Activated naive CD4-positive, alpha-beta T cell treated with anti-CD3 and anti-CD28 coated beads, Interleukin-2, amount 50 U/mL, for 72 hours (primary cell): ENCODE data around the gene C19orf12. TPM values are rescaled to one million over a fixed set of nuclear protein-coding genes. Genes with fewer than 3 reads are reported as not detected.

Source experiments
- ATAC-seq, 2 donors: fragments of 150-1000 bp; cut with Tn5 transposase; 2 replicates each; pipeline ENCODE4 v1.10.0; 2021; ENCODE audit warnings: mild to moderate bottlenecking in 2 of 2, moderate library complexity in 2 of 2
- DNase-seq, 2 donors: peaks; one replicate each; pipeline ENCODE4 v3.0.0; 2021 to 2022; ENCODE audit warnings: low spot score in 2 of 2
- H3K27ac Mint-ChIP-seq, 2 donors: one replicate each; pipeline ENCODE4 v1.8.0; 2022; ENCODE audit warnings: mild to moderate bottlenecking in 2 of 2, mixed read lengths in 2 of 2
- H3K36me3 Mint-ChIP-seq, 2 donors: one replicate each; pipeline ENCODE4 v1.8.0; 2022; ENCODE audit warnings: mixed read lengths in 2 of 2
- H3K9me3 Mint-ChIP-seq, 2 donors: one replicate each; pipeline ENCODE4 v1.8.0; 2022; ENCODE audit warnings: mixed read lengths in 2 of 2
- total RNA-seq, 2 donors: library from RNA; stranded (reverse); gene quantifications; one replicate each; pipeline ENCODE4 v1.2.3, GENCODE V29; 2022

Gene C19orf12
- 10 to 100 TPM; 30.9 to 33.9 TPM for total RNA-seq

DNA sequence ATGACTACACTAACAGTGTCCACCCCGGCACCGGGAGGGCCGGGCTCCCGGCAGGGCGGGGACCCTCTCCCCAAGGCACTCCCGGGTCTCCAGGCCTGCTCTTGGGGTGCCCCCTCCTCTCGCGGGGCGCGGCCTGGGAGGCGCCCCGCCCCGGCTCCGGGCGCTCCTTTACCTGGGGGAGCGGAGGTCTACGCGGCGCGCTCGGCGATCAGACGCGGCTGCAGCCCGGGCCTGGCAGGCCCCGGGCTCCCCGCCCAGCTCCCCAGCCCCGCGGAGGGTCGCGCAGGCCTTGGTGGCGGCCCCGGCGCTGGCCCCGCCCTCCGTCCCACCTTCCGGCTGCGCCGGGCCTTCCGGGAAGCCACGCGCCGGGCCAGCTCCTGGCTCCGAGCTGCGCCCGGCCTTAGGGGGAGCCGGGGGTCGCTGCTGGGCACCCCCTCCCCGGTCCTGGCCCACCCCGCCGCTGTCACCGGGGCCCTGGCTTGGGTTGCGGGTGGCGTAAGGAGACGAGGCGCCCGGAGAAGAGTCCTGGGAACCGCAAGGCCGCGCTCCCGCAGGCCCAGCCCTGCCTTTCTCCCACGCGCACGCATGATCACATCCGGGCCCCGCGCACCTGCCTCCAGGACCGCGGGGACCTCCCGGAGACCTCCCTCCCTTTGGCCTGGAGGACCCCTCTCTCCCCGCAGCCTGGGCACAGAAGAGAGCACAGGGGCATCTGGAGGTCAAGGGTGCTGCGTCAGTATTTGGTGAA is at the start of gene C19orf12:
Gene C19orf12 (minus strand): TSS at position 309 of the 748 bp plus-strand sequence. CDS start 6,848 bp downstream, outside the sequence.
- DNase-seq (peak; percentile 75 to 81), ATAC-seq (peak; percentile 72)
- no peaks in the 10 kb centered on the region for H3K9me3 Mint-ChIP-seq
- peaks cover 13 to 21% of the 10 kb centered on the region in 2 donors for H3K36me3 Mint-ChIP-seq
- peak within 1 kb of the TSS; percentile 94 to 99 for H3K27ac Mint-ChIP-seq

- DNase-seq (no peak), ATAC-seq (no peak)
- Mint-ChIP-seq H3K36me3 (no peaks in the 10 kb centered on the region), H3K9me3 (no peaks in the 10 kb centered on the region), H3K27ac (no peak overlapping the region)
Observed at GRCh38 chr19:29764361-29764760, 49.3 kb upstream of the C19orf12 start.

- DNase-seq (no peak), ATAC-seq (no peak)
- Mint-ChIP-seq H3K27ac (no peak overlapping the region), H3K9me3 (no peaks in the 10 kb centered on the region), H3K36me3 (no peaks in the 10 kb centered on the region)
Observed at GRCh38 chr19:29763196-29763595, 48.1 kb upstream of the C19orf12 start.

GRCh38 chr19:29761575-29762232 is 46.6 kb upstream of the C19orf12 start:
- ATAC-seq (no peak), DNase-seq (no peak)
- Mint-ChIP-seq H3K27ac (no peak overlapping the region), H3K9me3 (no peaks in the 10 kb centered on the region), H3K36me3 (no peaks in the 10 kb centered on the region)

GRCh38 chr19:29760752-29761502 is 45.9 kb upstream of the C19orf12 start:
- DNase-seq: no peak
- peak overlapping the region in 1 of 2 donors; percentile 68 for H3K27ac Mint-ChIP-seq
- no peaks in the 10 kb centered on the region for H3K9me3 Mint-ChIP-seq
- no peak for ATAC-seq
- no peaks in the 10 kb centered on the region for H3K36me3 Mint-ChIP-seq

DNA sequence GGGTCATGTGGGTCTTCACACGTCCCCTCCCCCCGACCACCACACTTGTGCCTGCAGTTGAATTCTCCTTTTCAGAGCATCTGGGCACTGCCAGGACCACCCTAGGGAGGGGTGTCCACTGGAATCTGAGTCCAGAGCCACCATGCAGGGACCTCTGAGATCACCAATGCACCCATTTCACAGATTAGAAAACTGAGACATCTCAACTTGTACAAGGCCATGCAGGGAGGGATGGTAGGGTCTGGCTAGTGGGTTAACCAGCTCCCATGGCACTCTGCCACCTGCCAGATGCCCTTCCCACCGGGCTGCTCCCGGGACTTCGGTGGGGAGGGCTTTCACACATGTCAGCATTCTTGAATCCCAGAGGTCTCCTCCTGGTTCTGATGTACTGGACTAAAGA is 44.3 kb upstream of the C19orf12 start:
- Mint-ChIP-seq H3K36me3 (no peaks in the 10 kb centered on the region), H3K9me3 (no peaks in the 10 kb centered on the region), H3K27ac (no peak overlapping the region)
- DNase-seq: no peak
- ATAC-seq: no peak

DNA sequence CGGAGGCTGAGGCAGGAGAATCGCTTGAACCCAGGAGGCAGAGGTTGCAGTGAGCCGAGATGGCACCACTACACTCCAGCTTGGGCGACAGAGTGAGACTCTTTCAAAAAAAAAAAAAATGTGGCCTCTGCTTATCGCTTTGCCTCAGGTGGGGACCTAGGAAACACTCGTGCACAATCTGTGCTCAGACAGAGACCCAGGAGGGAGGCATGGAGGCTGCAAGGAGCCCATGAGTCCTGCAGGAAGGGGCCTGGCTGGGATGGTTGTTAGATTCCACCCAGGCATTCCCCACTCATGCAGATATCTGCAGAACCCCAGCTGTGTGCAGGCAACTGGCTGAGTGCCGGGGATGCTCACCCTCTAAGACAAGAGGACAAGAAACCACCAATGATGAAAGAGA is 43.8 kb upstream of the C19orf12 start:
- Mint-ChIP-seq H3K9me3 (no peaks in the 10 kb centered on the region), H3K36me3 (no peaks in the 10 kb centered on the region), H3K27ac (no peak overlapping the region)
- no peak for DNase-seq
- no peak for ATAC-seq

GRCh38 chr19:29757551-29757950 is 42.5 kb upstream of the C19orf12 start:
- no peaks in the 10 kb centered on the region for H3K36me3 Mint-ChIP-seq
- no peak for DNase-seq

DNA sequence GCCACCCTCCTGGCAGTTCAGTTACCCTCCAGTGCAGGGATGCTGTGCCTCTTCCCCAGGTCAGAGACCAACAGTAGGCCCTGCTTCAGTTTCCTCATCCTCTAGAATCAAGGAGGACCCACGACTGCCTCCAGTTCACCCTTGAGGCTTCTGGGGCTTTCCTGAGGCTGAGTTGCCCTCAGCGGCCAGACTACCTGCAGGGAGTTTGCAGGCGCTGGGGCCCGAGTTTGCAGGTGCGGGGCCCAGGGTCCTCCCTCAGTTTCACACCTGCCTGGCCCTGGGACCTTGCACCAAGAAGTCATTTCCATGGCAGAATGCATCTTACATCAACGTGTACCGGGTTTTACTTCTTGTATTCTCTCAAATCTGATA is 38.9 kb upstream of the C19orf12 start:
- no peak for DNase-seq
- no peak for ATAC-seq
- H3K9me3 Mint-ChIP-seq: no peaks in the 10 kb centered on the region
- no peaks in the 10 kb centered on the region for H3K36me3 Mint-ChIP-seq
- H3K27ac Mint-ChIP-seq: no peak overlapping the region

More at GRCh38 chr19:29757551-29757950, 42.5 kb upstream of the C19orf12 start:
- no peaks in the 10 kb centered on the region for H3K9me3 Mint-ChIP-seq
- no peak for ATAC-seq
- no peak overlapping the region for H3K27ac Mint-ChIP-seq

DNA sequence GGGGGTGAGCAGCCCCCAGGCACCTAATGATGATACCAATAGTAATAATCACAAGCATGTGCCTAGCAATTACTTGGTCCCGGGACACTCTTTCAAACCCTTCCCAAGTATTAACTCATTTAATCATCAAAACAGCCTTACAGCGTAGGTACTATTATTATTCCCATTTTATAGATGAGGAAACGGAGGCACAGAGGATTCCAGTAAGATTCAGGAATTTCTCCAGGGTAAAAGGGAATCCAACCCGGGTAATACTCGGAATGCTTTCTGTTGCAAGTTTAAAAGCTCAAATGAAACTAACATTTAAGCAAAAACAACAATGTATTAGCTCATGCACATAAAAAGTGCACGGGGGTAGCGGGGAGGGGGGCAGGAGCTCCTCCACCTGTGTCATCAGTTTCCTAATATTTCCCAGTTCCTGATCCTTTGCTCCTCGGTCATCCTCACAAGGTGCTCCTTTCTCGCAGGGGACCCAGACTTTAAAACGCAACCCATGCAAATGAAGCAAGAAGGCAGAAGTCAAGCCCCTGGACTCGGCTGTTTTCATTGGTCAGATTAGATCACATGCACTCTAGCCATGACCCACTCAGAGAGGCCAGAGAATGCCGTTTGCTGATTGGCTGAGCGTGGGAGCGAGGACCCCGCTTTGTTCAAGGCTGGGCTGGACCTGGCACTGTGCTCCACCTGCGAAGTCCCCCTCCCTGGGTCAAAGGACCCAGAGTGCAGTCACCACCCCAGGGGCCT is 38.3 kb upstream of the C19orf12 start:
- Mint-ChIP-seq H3K9me3 (no peaks in the 10 kb centered on the region), H3K27ac (no peak overlapping the region)

DNA sequence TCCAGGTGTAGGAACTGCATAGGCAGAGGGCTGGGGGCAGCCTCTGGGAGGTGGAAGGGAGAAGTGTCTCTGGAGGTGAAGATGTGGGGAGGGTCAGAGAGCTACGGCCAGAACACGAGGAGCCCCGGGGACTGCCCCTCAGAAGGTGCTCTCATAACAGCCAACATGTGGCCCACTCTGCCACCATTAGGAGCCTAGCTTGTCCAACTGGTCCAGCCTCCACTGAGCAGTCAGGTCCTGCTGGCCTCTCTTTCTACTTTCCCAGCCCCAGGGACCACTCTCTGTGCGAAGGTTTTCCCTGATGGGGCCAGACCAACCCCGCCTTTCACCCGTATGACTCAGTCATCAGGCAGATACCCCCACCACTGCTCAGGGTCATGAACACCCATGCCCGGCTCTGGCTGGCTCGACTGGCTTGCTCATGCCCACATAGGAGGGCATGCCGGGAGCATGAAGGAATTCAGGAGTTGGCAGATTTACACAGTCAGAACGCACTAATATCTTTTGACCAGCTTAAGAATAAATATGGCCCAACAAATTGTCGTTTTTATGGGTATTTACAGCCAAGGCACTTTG is 37.5 kb upstream of the C19orf12 start:
- no peak for ATAC-seq
- no peaks in the 10 kb centered on the region for H3K36me3 Mint-ChIP-seq
- no peaks in the 10 kb centered on the region for H3K9me3 Mint-ChIP-seq

More for the DNA sequence above, 38.3 kb upstream of the C19orf12 start:
- H3K36me3 Mint-ChIP-seq: no peaks in the 10 kb centered on the region
- DNase-seq (no peak), ATAC-seq (no peak)

GRCh38 chr19:29751932-29752331 is 36.9 kb upstream of the C19orf12 start:
- H3K9me3 Mint-ChIP-seq: no peaks in the 10 kb centered on the region
- DNase-seq (no peak), ATAC-seq (no peak)
- no peaks in the 10 kb centered on the region for H3K36me3 Mint-ChIP-seq
- no peak overlapping the region for H3K27ac Mint-ChIP-seq

More for the DNA sequence above, 37.5 kb upstream of the C19orf12 start:
- DNase-seq: no peak
- no peak overlapping the region for H3K27ac Mint-ChIP-seq

- no peaks in the 10 kb centered on the region for H3K9me3 Mint-ChIP-seq
- H3K27ac Mint-ChIP-seq: no peak overlapping the region
- no peak for ATAC-seq
- H3K36me3 Mint-ChIP-seq: no peaks in the 10 kb centered on the region
- DNase-seq: no peak
Observed at GRCh38 chr19:29750001-29750400, 34.9 kb upstream of the C19orf12 start.

GRCh38 chr19:29748996-29749849 is 34.2 kb upstream of the C19orf12 start:
- Mint-ChIP-seq H3K9me3 (no peaks in the 10 kb centered on the region), H3K27ac (peak overlapping the region in 1 of 2 donors; percentile 23), H3K36me3 (no peaks in the 10 kb centered on the region)
- no peak for ATAC-seq
- DNase-seq: no peak

DNA sequence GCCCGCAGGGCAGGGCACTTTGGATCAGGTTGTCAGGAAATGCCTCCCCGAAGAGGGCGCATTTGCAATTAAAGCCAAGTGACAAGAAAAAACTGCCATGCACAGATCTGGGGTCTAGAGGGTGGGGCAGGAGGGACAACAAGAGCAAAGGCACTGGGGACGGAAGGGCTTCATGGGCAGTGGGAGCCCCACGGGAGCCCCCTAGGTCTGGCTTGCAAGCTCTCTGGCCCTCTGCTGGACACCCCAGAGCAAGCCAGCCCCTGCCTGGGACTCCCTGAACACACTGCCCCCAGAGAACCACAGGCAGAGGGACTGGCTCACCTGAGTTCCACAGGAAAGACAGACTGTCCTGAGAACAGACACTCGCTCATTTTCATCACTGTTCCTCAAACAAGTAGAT is 30.2 kb upstream of the C19orf12 start:
- DNase-seq: no peak
- no peaks in the 10 kb centered on the region for H3K36me3 Mint-ChIP-seq
- H3K27ac Mint-ChIP-seq: no peak overlapping the region
- no peaks in the 10 kb centered on the region for H3K9me3 Mint-ChIP-seq
- no peak for ATAC-seq

DNA sequence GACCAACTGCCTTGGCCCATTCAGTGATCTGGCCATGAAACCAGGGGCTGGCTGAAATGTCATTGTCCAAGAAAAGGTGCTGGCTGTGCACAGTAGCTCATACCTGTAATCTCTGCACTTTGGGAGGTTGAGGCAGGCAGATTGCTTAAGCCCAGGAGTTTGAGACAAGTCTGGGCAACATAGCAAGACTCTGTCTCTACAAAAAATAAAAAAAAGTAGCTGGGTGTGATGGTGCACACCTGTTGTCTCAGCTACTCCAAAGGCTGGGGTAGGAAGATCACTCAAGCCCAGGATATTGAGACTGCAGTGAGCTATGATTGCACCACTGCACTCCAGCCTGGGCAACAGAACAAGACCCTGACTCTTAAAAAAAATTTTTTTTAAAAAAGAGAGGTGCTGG is 28.6 kb upstream of the C19orf12 start:
- Mint-ChIP-seq H3K27ac (no peak overlapping the region), H3K36me3 (no peaks in the 10 kb centered on the region), H3K9me3 (no peaks in the 10 kb centered on the region)
- DNase-seq: no peak
- ATAC-seq: no peak
